22Rv1 (cell line): ENCODE results near the gene AP5B1.

Source experiments
- CTCF ChIP-seq: fragments of 450-650 bp; IDR thresholded peaks from 2 replicates; pipeline ENCODE4 v1.5.1; 2017; ENCODE audit warnings: mild to moderate bottlenecking
- ZFX ChIP-seq: fragments of 450-650 bp; IDR thresholded peaks from 2 replicates; pipeline ENCODE4 v1.6.1; 2017; ENCODE audit warnings: antibody characterized with exemption, borderline replicate concordance

- no peak for TF ChIP-seq CTCF
- no peak for TF ChIP-seq ZFX
Observed at GRCh38 chr11:65739022-65739421, 41.8 kb downstream of the AP5B1 start.
